HG02642 (cell line): Measurements from ENCODE around the gene PRDM16.

Experiments
- ATAC-seq: cut with Tn5 transposase; IDR thresholded peaks from one replicate; pipeline ENCODE4 v1.9.1; 2021; ENCODE audit warnings: mild to moderate bottlenecking; ENCODE audit not compliant: unreplicated experiment, poor library complexity

Gene PRDM16

GRCh38 chr1:3457910-3458883 lies 389.2 kb downstream of the PRDM16 start:
- no peak for ATAC-seq

- ATAC-seq = no peak
These were observed 390.3 kb downstream of the PRDM16 start for GRCh38 chr1:3459051-3459908.

GRCh38 chr1:3459940-3460671 lies 391.1 kb downstream of the PRDM16 start:
- no peak for ATAC-seq

- no peak for ATAC-seq
These were observed 391.7 kb downstream of the PRDM16 start for GRCh38 chr1:3460672-3461131.

GRCh38 chr1:3461238-3461933 lies 392.4 kb downstream of the PRDM16 start:
- no peak for ATAC-seq

GRCh38 chr1:3461934-3462275 lies 392.9 kb downstream of the PRDM16 start:
- ATAC-seq = no peak

GRCh38 chr1:3462356-3463012 lies 393.5 kb downstream of the PRDM16 start:
- ATAC-seq = no peak

GRCh38 chr1:3463013-3463385 lies 394.0 kb downstream of the PRDM16 start:
- no peak for ATAC-seq

- ATAC-seq = no peak
These were observed 394.4 kb downstream of the PRDM16 start for GRCh38 chr1:3463408-3463863.

GRCh38 chr1:3463891-3464648 lies 395.1 kb downstream of the PRDM16 start:
- no peak for ATAC-seq

- ATAC-seq = no peak
These were observed 395.6 kb downstream of the PRDM16 start for GRCh38 chr1:3464649-3465025.

GRCh38 chr1:3465091-3465934 lies 396.3 kb downstream of the PRDM16 start:
- no peak for ATAC-seq

- no peak for ATAC-seq
These were observed 396.9 kb downstream of the PRDM16 start for GRCh38 chr1:3465935-3466321.

- ATAC-seq = no peak
These were observed 397.5 kb downstream of the PRDM16 start for GRCh38 chr1:3466366-3467075.

GRCh38 chr1:3467096-3468036 lies 398.4 kb downstream of the PRDM16 start:
- no peak for ATAC-seq
